ENCODE data around the gene TSTD1.
"Not testable (repeated sequence)": the region's sequence is repeated elsewhere in the genome, so short reads cannot be mapped to it uniquely, and the experiment has no call there.

DNA sequence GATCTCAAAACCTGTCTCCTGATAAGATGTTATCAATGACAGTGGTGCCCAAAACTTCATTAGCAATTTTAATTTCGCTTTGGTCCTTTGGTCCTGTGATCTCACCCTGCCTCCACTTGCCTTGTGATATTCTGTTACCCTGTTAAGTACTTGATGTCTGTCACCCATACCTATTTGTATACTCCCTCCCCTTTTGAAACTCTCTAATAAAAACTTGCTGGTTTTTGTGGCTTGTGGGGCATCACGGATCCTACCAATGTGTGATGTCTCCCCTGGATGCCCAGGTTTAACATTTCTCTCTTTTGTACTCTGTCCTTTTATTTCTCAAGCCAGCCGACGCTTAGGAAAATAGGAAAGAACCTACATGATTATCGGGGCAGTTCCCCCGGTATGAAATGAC lies 25.2 kb upstream of the TSTD1 start:
- TF ChIP-seq CTCF, POLR2A (IDR thresholded peaks at IDR 0.05): not testable (repeated sequence)
